ENCODE results near the gene HSPA2.

- TF ChIP-seq, protein P1, sequence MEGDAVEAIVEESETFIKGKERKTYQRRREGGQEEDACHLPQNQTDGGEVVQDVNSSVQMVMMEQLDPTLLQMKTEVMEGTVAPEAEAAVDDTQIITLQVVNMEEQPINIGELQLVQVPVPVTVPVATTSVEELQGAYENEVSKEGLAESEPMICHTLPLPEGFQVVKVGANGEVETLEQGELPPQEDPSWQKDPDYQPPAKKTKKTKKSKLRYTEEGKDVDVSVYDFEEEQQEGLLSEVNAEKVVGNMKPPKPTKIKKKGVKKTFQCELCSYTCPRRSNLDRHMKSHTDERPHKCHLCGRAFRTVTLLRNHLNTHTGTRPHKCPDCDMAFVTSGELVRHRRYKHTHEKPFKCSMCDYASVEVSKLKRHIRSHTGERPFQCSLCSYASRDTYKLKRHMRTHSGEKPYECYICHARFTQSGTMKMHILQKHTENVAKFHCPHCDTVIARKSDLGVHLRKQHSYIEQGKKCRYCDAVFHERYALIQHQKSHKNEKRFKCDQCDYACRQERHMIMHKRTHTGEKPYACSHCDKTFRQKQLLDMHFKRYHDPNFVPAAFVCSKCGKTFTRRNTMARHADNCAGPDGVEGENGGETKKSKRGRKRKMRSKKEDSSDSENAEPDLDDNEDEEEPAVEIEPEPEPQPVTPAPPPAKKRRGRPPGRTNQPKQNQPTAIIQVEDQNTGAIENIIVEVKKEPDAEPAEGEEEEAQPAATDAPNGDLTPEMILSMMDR (IDR thresholded peaks at IDR 0.05) = no peak
- no peak for TF ChIP-seq POLR2A (IDR thresholded peaks at IDR 0.05)
Observed at GRCh38 chr14:64500088-64500487, 40.5 kb upstream of the HSPA2 start.
